CD4-positive, alpha-beta memory T cell (primary cell): ENCODE data around the gene HIGD1A. TPM values are rescaled to one million over a fixed set of nuclear protein-coding genes. Genes with fewer than 3 reads are reported as not detected.
A peak's percentile ranks its signal among the peaks of the same experiment; 100 is the strongest.

ENCODE experiments used
- CTCF ChIA-PET: fragments of 350-600 bp; sonication (Branson Sonifier 250); formaldehyde crosslinking; loops from one replicate; lab custom pipeline; 2021; ENCODE audit warnings: inconsistent platforms; ENCODE audit not compliant: partially characterized antibody; lab: Charles Lee
- POLR2A ChIA-PET: fragments of 350-600 bp; sonication (Branson Sonifier 250); formaldehyde crosslinking; loops from one replicate; lab custom pipeline; 2021; ENCODE audit not compliant: partially characterized antibody; lab: Charles Lee
- DNase-seq, 5 donors: peaks; one replicate each; pipeline versions ENCODE4 v3.0.0 to v3.0.0-alpha.2; 2020 to 2022; ENCODE audit warnings: mixed read lengths in 1 of 5
- H3K27ac ChIP-seq: one replicate; pipeline ENCODE4 v1.7.0; 2013; ENCODE audit warnings: low read depth, low read length
- H3K27me3 ChIP-seq: 2 replicates; pipeline ENCODE4 v1.7.0; 2013; ENCODE audit warnings: mild to moderate bottlenecking, low read length, moderate library complexity; ENCODE audit not compliant: insufficient read depth
- H3K36me3 ChIP-seq: 2 replicates; pipeline ENCODE4 v1.7.0; 2013; ENCODE audit warnings: mild to moderate bottlenecking, low read length, moderate library complexity; ENCODE audit not compliant: insufficient read depth
- H3K4me1 ChIP-seq: 2 replicates; pipeline ENCODE4 v1.7.0; 2013; ENCODE audit warnings: mild to moderate bottlenecking, low read length, moderate library complexity; ENCODE audit not compliant: insufficient read depth
- H3K4me3 ChIP-seq, 2 donors: one replicate each; pipeline ENCODE4 v1.7.0; 2013; ENCODE audit warnings: low read length in 2 of 2, mild to moderate bottlenecking in 1 of 2
- H3K9me3 ChIP-seq, 2 donors: one replicate each; pipeline ENCODE4 v1.7.0; 2013; ENCODE audit warnings: low read length in 2 of 2, control low read depth in 1 of 2; ENCODE audit not compliant: control insufficient read depth in 1 of 2
- H3K27ac Mint-ChIP-seq, 7 donors: one replicate each; pipeline ENCODE4 v1.8.0; 2020 to 2021; ENCODE audit warnings: mixed read lengths in 7 of 7, mild to moderate bottlenecking in 6 of 7, inconsistent platforms in 3 of 7, moderate library complexity in 3 of 7
- H3K27me3 Mint-ChIP-seq, 2 donors: one replicate each; pipeline ENCODE4 v1.8.0; 2020 to 2021; ENCODE audit warnings: mixed read lengths in 2 of 2
- H3K36me3 Mint-ChIP-seq, 2 donors: one replicate each; pipeline ENCODE4 v1.8.0; 2020 to 2021; ENCODE audit warnings: mixed read lengths in 2 of 2, inconsistent platforms in 1 of 2, mild to moderate bottlenecking in 1 of 2
- H3K4me1 Mint-ChIP-seq, 4 donors: one replicate each; pipeline ENCODE4 v1.8.0; 2020 to 2021; ENCODE audit warnings: mixed read lengths in 4 of 4, mild to moderate bottlenecking in 1 of 4
- H3K4me3 Mint-ChIP-seq, 8 donors: one replicate each; pipeline ENCODE4 v1.8.0; 2020 to 2021; ENCODE audit warnings: mixed read lengths in 8 of 8, mild to moderate bottlenecking in 7 of 8, moderate library complexity in 6 of 8, inconsistent platforms in 3 of 8
- H3K9me3 Mint-ChIP-seq, 8 donors: one replicate each; pipeline ENCODE4 v1.8.0; 2020 to 2021; ENCODE audit warnings: mixed read lengths in 8 of 8, mild to moderate bottlenecking in 5 of 8, inconsistent platforms in 3 of 8, moderate library complexity in 1 of 8
- intact Hi-C: fragments of 100-400 bp; cut with micrococcal nuclease; formaldehyde crosslinking; loops from one replicate; pipeline ENCODE4 v1.15.1; 2023
- polyA plus RNA-seq, 2 donors: library from polyadenylated mRNA; unstranded; fragments of 300-500 nt; fragmentation: Illumina TruSeq; gene quantifications; one replicate each; pipeline ENCODE4 v1.2.3, GENCODE V29; 2021
- total RNA-seq, 2 experiments: library from RNA; stranded (reverse); gene quantifications; one replicate each; pipeline ENCODE4 v1.2.3, GENCODE V29; 2021

The HIGD1A gene
- total and polyA plus RNA-seq, 4 experiments from 2014 or later, result 24.3 to 157 (median 59.0) TPM

DNA sequence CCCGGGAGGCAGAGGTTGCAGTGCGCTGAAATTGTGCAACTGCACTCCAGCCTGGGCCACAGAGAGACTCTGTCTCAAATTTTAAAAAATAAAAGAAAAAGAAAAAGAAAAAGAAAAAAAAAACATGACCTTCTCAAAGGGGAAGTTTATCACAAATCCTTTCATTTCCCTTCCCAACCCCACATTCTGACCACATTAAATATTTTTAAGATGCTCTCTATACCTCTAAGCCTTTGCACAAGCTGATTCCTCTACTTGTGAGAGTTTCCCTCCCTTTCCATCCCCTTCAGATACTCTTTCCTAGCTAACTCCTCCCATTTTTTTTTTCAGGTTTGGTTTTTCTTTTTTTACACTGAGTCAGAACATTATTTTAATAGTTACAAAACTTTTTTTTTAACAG is 4.0 kb downstream of the HIGD1A start:
- ChIA-PET POLR2A (interaction anchor here (1.4 kb wide), 1 partner anchor 17 kb away, joined by 3 read pairs; no protein-coding TSS in a partner anchor), CTCF (interaction anchor here (0.7 to 1.3 kb wide), 3 partner anchors 21 to 78 kb away, joined by 3 to 4 read pairs (median 4); no protein-coding TSS in a partner anchor)
- H3K4me1 Mint-ChIP-seq, result peaks cover 28 to 58% (median 39%) of the 10 kb centered on the region in 4 donors
- H3K27ac Mint-ChIP-seq, result peak overlapping the region in 2 of 7 donors; percentile 59 to 61
- H3K4me3 Mint-ChIP-seq, result no peak overlapping the region
- no peak overlapping the region for H3K27ac ChIP-seq
- DNase-seq, result no peak
- peaks cover 0 to 11% of the 10 kb centered on the region in 2 donors for H3K36me3 Mint-ChIP-seq
- H3K4me1 ChIP-seq, result peaks cover 38% of the 10 kb centered on the region
- H3K36me3 ChIP-seq, result no peaks in the 10 kb centered on the region
- no peaks in the 10 kb centered on the region for H3K27me3 ChIP-seq
- no peaks in the 10 kb centered on the region for H3K27me3 Mint-ChIP-seq
- H3K4me3 ChIP-seq, result no peak overlapping the region
- H3K9me3 ChIP-seq, result no peaks in the 10 kb centered on the region
- intact Hi-C loops, result no loop called here
- peaks cover 0 to 2% (median 0%) of the 10 kb centered on the region in 8 donors for H3K9me3 Mint-ChIP-seq

DNA sequence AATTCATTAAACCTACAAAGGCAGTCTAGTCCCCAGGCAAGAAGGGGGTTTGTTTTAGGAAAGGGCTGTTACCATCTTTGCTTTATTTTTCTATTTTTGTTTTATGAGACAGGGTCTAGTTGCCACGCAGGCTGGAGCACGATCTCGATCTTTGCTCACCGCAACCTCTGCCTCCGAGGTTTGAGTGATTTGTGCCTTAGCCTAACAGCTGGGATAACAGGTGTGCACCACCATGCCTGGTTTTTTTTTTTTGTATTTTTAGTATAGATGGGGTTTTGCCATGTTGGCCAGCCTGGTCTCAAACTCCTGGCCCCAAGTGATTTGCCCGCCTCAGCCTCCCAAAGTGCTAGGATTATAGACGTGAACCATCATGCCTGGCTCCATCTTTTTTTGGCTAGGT is 4.9 kb downstream of the HIGD1A start:
- peaks cover 28 to 49% (median 34%) of the 10 kb centered on the region in 4 donors for H3K4me1 Mint-ChIP-seq
- peaks cover 0 to 2% (median 0%) of the 10 kb centered on the region in 8 donors for H3K9me3 Mint-ChIP-seq
- no peak for DNase-seq
- H3K27me3 ChIP-seq, result no peaks in the 10 kb centered on the region
- H3K4me3 ChIP-seq, result no peak overlapping the region
- ChIA-PET CTCF (interaction anchor here (0.9 kb wide), 1 partner anchor 42 kb away, joined by 3 read pairs; no protein-coding TSS in a partner anchor), POLR2A (no interaction called here)
- no peaks in the 10 kb centered on the region for H3K27me3 Mint-ChIP-seq
- no peaks in the 10 kb centered on the region for H3K9me3 ChIP-seq
- peaks cover 32% of the 10 kb centered on the region for H3K4me1 ChIP-seq
- no peaks in the 10 kb centered on the region for H3K36me3 ChIP-seq
- H3K27ac Mint-ChIP-seq, result peak overlapping the region in 1 of 7 donors; percentile 53
- intact Hi-C loops, result no loop called here
- no peak overlapping the region for H3K27ac ChIP-seq
- peak overlapping the region in 1 of 8 donors; percentile 4 for H3K4me3 Mint-ChIP-seq
- H3K36me3 Mint-ChIP-seq, result peaks cover 0 to 10% of the 10 kb centered on the region in 2 donors

DNA sequence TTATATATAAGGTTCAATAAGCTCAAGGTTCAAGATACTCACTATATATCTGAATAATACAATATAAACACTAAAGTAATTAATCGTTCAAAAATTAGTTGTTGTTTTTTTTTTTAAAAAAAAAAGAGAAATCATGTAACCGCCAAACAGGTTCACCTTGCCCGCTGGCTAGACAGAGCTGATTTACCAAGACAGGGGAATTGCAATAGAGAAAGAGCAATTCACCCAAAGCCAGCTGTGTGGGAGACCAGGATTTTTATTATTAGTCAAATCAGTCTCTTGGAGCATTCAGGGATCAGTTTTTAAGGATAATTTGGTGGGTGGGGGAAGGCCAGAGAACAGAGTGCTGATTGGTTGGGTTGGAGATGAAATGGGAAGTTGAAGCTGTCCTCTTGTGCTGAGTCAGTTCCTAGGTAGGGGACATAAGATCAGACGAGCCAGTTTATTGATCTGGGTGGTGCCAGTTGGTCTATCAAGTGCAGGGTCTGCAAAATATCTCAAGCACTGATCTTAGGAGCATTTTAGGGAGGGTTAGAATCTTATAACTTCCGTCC is 7.9 kb downstream of the HIGD1A start:
- intact Hi-C loops, result no loop called here
- H3K9me3 ChIP-seq, result no peaks in the 10 kb centered on the region
- POLR2A ChIA-PET, result no interaction called here
- Mint-ChIP-seq H3K4me3 (no peak overlapping the region), H3K27ac (peak overlapping the region in 1 of 7 donors; percentile 62), H3K27me3 (no peaks in the 10 kb centered on the region), H3K36me3 (peaks cover 12 to 16% of the 10 kb centered on the region in 2 donors), H3K4me1 (peaks cover 21 to 25% (median 22%) of the 10 kb centered on the region in 4 donors), H3K9me3 (peaks cover 0 to 2% (median 0%) of the 10 kb centered on the region in 8 donors)
- peaks cover 13% of the 10 kb centered on the region for H3K4me1 ChIP-seq
- H3K36me3 ChIP-seq, result no peaks in the 10 kb centered on the region
- no peak overlapping the region for H3K27ac ChIP-seq
- CTCF ChIA-PET, result interaction anchor here (1.0 to 1.2 kb wide), 3 partner anchors 16 to 85 kb away, joined by 4 to 7 read pairs (median 5); no protein-coding TSS in a partner anchor
- no peaks in the 10 kb centered on the region for H3K27me3 ChIP-seq
- no peak overlapping the region for H3K4me3 ChIP-seq
- no peak for DNase-seq

DNA sequence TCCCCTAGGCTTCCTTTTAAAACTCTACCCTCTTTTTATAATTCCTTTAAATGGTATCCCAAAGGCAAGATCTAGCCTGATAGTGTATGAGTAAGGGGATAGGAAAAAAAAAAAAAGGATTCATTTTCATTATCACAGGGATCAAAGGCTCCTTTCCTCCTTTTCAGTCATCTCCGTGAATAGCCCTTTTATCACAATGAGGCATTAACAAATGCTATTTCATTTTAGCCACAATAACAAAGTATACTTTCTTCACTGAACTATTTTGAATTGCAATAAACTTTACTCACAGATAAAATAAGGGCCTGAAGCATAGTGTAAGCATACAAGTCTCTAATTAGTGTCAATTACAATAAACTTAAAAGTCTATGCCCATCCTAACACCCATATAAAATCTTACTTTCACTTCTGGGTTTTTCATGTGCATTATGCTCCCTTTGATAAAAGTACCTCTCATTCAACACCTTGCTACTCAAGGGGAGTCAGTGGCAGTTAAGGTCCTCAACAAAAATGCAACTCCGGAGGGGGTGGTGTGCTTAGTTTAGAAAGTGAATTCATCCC is 8.6 kb downstream of the HIGD1A start:
- no peaks in the 10 kb centered on the region for H3K9me3 ChIP-seq
- no peaks in the 10 kb centered on the region for H3K36me3 ChIP-seq
- no peaks in the 10 kb centered on the region for H3K27me3 Mint-ChIP-seq
- no peaks in the 10 kb centered on the region for H3K27me3 ChIP-seq
- peaks cover 6% of the 10 kb centered on the region for H3K4me1 ChIP-seq
- peaks cover 19 to 22% (median 22%) of the 10 kb centered on the region in 4 donors for H3K4me1 Mint-ChIP-seq
- DNase-seq, result no peak
- H3K27ac Mint-ChIP-seq, result peak overlapping the region in 1 of 7 donors; percentile 1
- peaks cover 0 to 2% (median 0%) of the 10 kb centered on the region in 8 donors for H3K9me3 Mint-ChIP-seq
- ChIA-PET CTCF (interaction anchor here (1.0 to 2.2 kb wide), 5 partner anchors 8 to 86 kb away, joined by 3 to 7 read pairs (median 5); partner anchors contain the start of gene HIGD1A), POLR2A (interaction anchor here (0.8 kb wide), 1 partner anchor 8 kb away, joined by 3 read pairs; the partner anchor contains the start of gene HIGD1A)
- peaks cover 12 to 20% of the 10 kb centered on the region in 2 donors for H3K36me3 Mint-ChIP-seq
- intact Hi-C loops, result no loop called here
- H3K27ac ChIP-seq, result no peak overlapping the region
- H3K4me3 Mint-ChIP-seq, result no peak overlapping the region
- H3K4me3 ChIP-seq, result no peak overlapping the region

DNA sequence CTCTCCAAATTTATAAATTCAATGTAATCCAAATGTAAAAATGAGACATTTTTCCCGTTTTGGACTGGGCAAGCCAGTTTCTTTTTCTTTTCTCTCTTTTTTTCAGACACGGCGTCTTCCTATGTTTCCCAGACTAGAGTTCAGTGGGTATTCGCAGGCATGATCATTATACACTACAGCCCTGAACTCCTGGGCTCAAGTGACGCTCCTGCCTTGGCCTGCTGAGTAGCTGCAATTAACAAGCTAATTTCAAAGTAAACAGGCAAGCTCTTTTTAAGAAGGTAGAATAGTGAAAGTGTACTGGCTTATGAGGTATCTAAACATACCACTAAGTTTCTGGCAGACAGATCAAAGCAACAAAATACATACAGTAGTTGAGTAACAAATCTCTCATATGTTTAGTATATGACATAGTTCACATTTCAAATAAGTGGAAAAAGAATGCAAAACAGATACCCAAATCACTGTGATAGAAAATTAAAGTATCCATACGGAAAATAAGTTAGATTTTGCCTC is 13.5 kb downstream of the HIGD1A start:
- ChIA-PET CTCF (interaction anchor here (1.0 to 1.8 kb wide), 2 partner anchors 11 to 49 kb away, joined by 3 to 4 read pairs; no protein-coding TSS in a partner anchor), POLR2A (no interaction called here)
- Mint-ChIP-seq H3K9me3 (no peaks in the 10 kb centered on the region), H3K27me3 (no peaks in the 10 kb centered on the region), H3K27ac (peak overlapping the region in 1 of 7 donors; percentile 15), H3K4me1 (peaks cover 7 to 24% (median 17%) of the 10 kb centered on the region in 4 donors), H3K36me3 (peaks cover 25 to 37% of the 10 kb centered on the region in 2 donors), H3K4me3 (peak overlapping the region in 1 of 8 donors; percentile 24)
- intact Hi-C loops, result no loop called here
- H3K27me3 ChIP-seq, result no peaks in the 10 kb centered on the region
- H3K27ac ChIP-seq, result no peak overlapping the region
- H3K9me3 ChIP-seq, result no peaks in the 10 kb centered on the region
- no peak for DNase-seq
- no peaks in the 10 kb centered on the region for H3K36me3 ChIP-seq
- H3K4me3 ChIP-seq, result no peak overlapping the region
- no peaks in the 10 kb centered on the region for H3K4me1 ChIP-seq

DNA sequence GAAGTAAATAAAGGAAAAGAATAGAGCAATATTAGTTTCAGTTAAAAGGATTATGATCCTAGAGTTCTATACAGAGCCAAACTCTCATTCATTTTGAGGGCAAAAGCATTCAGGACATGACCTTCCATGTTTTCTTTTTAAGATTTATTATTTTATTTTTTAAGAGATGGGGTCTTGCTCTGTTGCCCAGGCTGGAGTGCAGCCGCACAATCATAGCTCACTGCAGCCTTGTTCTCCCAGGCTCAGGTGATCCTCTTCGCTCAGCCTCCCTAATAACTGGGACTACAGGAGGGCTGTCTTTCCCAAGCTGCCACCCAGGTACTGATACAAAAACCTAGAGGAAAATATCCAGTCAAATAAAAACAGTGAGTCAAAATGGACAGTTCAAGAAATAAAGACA is 17.7 kb downstream of the HIGD1A start:
- POLR2A ChIA-PET, result interaction anchor here (0.5 kb wide), 1 partner anchor 888 kb away, joined by 3 read pairs; no protein-coding TSS in a partner anchor
- no peaks in the 10 kb centered on the region for H3K4me1 ChIP-seq
- H3K27me3 ChIP-seq, result no peaks in the 10 kb centered on the region
- Mint-ChIP-seq H3K27ac (peak overlapping the region in 3 of 7 donors; percentile 14 to 68 (median 29)), H3K36me3 (peaks cover 25 to 45% of the 10 kb centered on the region in 2 donors), H3K4me3 (no peak overlapping the region), H3K27me3 (no peaks in the 10 kb centered on the region), H3K9me3 (no peaks in the 10 kb centered on the region), H3K4me1 (peaks cover 6 to 14% (median 9%) of the 10 kb centered on the region in 4 donors)
- CTCF ChIA-PET, result interaction anchor here (11.6 kb wide), 1 partner anchor 93 kb away, joined by 156 read pairs; the partner anchor contains the start of gene CYP8B1
- DNase-seq, result no peak
- intact Hi-C loops, result no loop called here
- H3K36me3 ChIP-seq, result peaks cover 5% of the 10 kb centered on the region
- H3K27ac ChIP-seq, result no peak overlapping the region
- no peak overlapping the region for H3K4me3 ChIP-seq
- no peaks in the 10 kb centered on the region for H3K9me3 ChIP-seq
